ENCODE measurements around the gene RAB31. TPM values are rescaled to one million over a fixed set of nuclear protein-coding genes. Genes with fewer than 3 reads are reported as not detected.
A peak's percentile ranks its signal among the peaks of the same experiment; 100 is the strongest.

RAB31 gene
- total RNA-seq, 1 experiment from 2014 or later: 118 TPM

DNA sequence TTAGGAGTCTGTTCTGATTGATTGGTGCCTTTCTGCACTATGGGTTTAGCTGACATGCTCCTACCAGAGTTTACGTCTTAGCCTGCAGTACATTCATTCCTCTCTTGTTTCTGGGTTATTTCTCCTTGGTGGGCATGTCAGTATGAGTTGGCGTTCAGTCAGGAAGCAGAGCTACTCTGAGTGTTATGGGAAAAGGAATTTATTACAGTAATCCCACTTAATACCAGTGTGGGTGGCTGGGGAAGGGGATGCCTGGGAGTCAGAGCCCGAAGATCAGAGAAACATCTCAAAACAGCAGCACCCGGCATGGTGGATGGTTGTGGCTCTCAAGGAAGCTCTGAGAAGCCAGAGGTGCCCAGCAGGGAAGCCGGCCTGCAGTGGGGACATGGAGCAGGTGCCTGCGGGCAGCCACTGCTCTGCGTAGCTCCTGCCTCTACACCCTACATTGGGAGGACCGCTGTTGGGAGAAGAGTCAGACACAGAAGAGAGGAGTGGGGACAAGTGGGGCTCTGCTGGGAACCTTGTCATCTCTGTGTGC lies 48.9 kb downstream of the RAB31 start:
- TF ChIP-seq TCF7L2 (IDR thresholded peaks at IDR 0.05; ENCODE audit: low read depth, low read length): no peak
- TF ChIP-seq, protein P1, sequence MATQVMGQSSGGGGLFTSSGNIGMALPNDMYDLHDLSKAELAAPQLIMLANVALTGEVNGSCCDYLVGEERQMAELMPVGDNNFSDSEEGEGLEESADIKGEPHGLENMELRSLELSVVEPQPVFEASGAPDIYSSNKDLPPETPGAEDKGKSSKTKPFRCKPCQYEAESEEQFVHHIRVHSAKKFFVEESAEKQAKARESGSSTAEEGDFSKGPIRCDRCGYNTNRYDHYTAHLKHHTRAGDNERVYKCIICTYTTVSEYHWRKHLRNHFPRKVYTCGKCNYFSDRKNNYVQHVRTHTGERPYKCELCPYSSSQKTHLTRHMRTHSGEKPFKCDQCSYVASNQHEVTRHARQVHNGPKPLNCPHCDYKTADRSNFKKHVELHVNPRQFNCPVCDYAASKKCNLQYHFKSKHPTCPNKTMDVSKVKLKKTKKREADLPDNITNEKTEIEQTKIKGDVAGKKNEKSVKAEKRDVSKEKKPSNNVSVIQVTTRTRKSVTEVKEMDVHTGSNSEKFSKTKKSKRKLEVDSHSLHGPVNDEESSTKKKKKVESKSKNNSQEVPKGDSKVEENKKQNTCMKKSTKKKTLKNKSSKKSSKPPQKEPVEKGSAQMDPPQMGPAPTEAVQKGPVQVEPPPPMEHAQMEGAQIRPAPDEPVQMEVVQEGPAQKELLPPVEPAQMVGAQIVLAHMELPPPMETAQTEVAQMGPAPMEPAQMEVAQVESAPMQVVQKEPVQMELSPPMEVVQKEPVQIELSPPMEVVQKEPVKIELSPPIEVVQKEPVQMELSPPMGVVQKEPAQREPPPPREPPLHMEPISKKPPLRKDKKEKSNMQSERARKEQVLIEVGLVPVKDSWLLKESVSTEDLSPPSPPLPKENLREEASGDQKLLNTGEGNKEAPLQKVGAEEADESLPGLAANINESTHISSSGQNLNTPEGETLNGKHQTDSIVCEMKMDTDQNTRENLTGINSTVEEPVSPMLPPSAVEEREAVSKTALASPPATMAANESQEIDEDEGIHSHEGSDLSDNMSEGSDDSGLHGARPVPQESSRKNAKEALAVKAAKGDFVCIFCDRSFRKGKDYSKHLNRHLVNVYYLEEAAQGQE (IDR thresholded peaks at IDR 0.05; ENCODE audit: insufficient read depth in 1 of 2, low read depth in 2 of 2, low read length in 1 of 2): no peak
- TF ChIP-seq SIN3A (IDR thresholded peaks at IDR 0.05; ENCODE audit: borderline replicate concordance, insufficient read depth, low read depth, low read length): no peak
- no peak for TF ChIP-seq POLR2AphosphoS5 (IDR thresholded peaks at IDR 0.05; ENCODE audit: low read depth, low read length)
- TF ChIP-seq, protein P2, sequence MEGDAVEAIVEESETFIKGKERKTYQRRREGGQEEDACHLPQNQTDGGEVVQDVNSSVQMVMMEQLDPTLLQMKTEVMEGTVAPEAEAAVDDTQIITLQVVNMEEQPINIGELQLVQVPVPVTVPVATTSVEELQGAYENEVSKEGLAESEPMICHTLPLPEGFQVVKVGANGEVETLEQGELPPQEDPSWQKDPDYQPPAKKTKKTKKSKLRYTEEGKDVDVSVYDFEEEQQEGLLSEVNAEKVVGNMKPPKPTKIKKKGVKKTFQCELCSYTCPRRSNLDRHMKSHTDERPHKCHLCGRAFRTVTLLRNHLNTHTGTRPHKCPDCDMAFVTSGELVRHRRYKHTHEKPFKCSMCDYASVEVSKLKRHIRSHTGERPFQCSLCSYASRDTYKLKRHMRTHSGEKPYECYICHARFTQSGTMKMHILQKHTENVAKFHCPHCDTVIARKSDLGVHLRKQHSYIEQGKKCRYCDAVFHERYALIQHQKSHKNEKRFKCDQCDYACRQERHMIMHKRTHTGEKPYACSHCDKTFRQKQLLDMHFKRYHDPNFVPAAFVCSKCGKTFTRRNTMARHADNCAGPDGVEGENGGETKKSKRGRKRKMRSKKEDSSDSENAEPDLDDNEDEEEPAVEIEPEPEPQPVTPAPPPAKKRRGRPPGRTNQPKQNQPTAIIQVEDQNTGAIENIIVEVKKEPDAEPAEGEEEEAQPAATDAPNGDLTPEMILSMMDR (IDR thresholded peaks at IDR 0.05): no peak
- intact Hi-C loops (cut with micrococcal nuclease; ENCODE audit: unreplicated experiment) (no loop called here), in situ Hi-C loops (cut with HindIII; ENCODE audit: low pct_unique_long_range_greater_than_20kb, low sequenced_read_pairs) (no loop called here)
- ATAC-seq (no peak), DNase-seq (ENCODE audit: low read depth, low spot score) (no peak)
- ChIA-PET POLR2A (no interaction called here), CTCF (no interaction called here)
- Histone ChIP-seq H3K4me3 (ENCODE audit: low read depth in 2 of 2, low read length in 2 of 2) (no peak overlapping the region), H3K4me1 (ENCODE audit: control insufficient read depth, insufficient read depth, low read length) (peaks cover 52% of the 10 kb centered on the region), H3K27ac (ENCODE audit: low read length) (peak overlapping the region; percentile 41), H3K36me3 (ENCODE audit: control insufficient read depth, insufficient read depth, low read length) (no peaks in the 10 kb centered on the region), H3K27me3 (ENCODE audit: control insufficient read depth, insufficient read depth, low read length) (no peaks in the 10 kb centered on the region), H3K9me3 (ENCODE audit: control insufficient read depth, insufficient read depth, low read depth, low read length) (no peaks in the 10 kb centered on the region)
- BruUV-seq (replicated peaks): no TSS peak

DNA sequence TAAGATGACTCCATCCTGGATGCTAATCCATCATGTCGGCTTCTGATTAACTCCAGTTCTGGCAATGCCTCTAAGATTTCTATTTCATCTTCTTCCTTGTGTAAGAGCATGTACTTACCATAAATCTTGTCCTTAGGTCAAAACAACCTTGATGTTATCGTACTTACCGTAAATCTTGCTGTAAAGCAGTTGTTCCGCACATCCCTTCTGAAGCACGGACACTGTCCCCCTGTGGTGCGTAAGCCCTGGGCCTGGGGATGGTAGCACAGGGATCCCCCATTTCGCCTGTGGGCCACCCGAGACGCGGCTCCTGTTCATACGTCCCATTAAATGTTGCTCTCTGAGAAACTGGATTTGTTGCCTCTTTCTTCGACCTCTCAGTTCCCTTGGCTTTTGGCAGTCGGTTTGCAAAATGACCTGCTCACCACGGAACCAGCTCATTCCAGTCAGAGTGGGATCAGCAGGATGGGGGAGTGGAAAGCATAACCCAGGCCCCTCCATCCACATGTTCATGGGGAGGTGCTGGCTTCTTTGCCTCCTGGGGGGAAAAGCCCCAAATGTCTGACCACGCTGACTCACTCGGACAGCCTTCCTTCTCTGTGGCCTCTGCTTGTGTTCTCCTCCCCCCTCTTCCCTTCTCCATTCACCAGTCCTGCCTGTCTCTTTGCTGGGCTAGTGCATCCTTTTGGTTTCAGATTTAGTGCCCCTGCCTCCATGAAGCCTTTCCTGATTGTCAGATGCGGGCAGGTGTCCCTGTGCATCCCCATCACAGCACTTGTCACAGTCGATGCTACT lies 49.9 kb downstream of the RAB31 start:
- DNase-seq (ENCODE audit: low read depth, low spot score) (no peak), ATAC-seq (peak; percentile 34; the same call in 1 of the 2 replicates)
- POLR2A ChIA-PET: no interaction called here
- BruUV-seq (replicated peaks): no TSS peak
- in situ Hi-C loops (cut with HindIII; ENCODE audit: low pct_unique_long_range_greater_than_20kb, low sequenced_read_pairs) (no loop called here), intact Hi-C loops (cut with micrococcal nuclease; ENCODE audit: unreplicated experiment) (no loop called here)
- Histone ChIP-seq H3K4me3 (ENCODE audit: low read depth in 2 of 2, low read length in 2 of 2) (no peak overlapping the region), H3K27ac (ENCODE audit: low read length) (peak overlapping the region; percentile 62), H3K36me3 (ENCODE audit: control insufficient read depth, insufficient read depth, low read length) (no peaks in the 10 kb centered on the region), H3K4me1 (ENCODE audit: control insufficient read depth, insufficient read depth, low read length) (peaks cover 47% of the 10 kb centered on the region), H3K27me3 (ENCODE audit: control insufficient read depth, insufficient read depth, low read length) (no peaks in the 10 kb centered on the region), H3K9me3 (ENCODE audit: control insufficient read depth, insufficient read depth, low read depth, low read length) (no peaks in the 10 kb centered on the region)
- CTCF ChIA-PET: no interaction called here
- TF ChIP-seq, protein P2 (IDR thresholded peaks at IDR 0.05): no peak
- TF ChIP-seq POLR2AphosphoS5 (IDR thresholded peaks at IDR 0.05; ENCODE audit: low read depth, low read length): no peak
- TF ChIP-seq, protein P1 (IDR thresholded peaks at IDR 0.05; ENCODE audit: insufficient read depth in 1 of 2, low read depth in 2 of 2, low read length in 1 of 2): no peak
- no peak for TF ChIP-seq SIN3A (IDR thresholded peaks at IDR 0.05; ENCODE audit: borderline replicate concordance, insufficient read depth, low read depth, low read length)
- TF ChIP-seq TCF7L2 (IDR thresholded peaks at IDR 0.05; ENCODE audit: low read depth, low read length): no peak
